Measurements from ENCODE around the gene AOC3.

DNA sequence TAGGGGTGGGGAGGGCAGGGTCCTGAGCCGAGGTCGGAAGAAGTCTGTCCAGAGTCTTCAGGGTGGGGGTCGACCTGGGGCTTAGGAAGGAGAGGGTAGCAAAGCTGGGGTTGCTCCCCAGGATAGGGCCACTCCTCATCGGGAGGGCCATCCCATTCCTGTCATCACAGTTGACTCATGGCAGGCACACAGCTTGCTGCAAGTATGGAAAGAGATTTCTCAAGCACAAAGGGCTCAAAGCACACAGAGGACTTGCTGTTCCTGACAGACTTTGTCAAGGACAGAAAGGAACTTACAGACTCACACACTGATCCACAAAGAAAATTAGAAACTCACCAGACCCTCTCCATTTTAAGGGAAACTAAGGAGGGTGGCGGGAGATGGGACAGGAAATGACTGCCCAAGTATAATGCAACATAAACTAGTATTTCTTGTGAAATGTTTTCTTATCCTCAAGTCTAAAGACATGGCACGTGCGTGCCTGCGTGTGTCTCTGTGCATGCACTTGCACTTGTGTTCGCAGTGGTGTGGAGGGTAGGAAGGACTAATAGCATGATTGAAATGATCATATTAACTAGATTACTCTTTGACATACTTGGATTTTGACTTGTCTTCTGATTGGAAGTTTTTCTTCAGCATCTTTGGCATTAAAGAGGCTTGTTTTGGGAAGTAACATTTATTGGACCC lies 4.3 kb upstream of the AOC3 start:
- TF ChIP-seq, protein P1, sequence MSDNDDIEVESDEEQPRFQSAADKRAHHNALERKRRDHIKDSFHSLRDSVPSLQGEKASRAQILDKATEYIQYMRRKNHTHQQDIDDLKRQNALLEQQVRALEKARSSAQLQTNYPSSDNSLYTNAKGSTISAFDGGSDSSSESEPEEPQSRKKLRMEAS (IDR thresholded peaks at IDR 0.05; ENCODE audit: insufficient read depth, insufficient read length) = no peak
- TF ChIP-seq, protein P2, sequence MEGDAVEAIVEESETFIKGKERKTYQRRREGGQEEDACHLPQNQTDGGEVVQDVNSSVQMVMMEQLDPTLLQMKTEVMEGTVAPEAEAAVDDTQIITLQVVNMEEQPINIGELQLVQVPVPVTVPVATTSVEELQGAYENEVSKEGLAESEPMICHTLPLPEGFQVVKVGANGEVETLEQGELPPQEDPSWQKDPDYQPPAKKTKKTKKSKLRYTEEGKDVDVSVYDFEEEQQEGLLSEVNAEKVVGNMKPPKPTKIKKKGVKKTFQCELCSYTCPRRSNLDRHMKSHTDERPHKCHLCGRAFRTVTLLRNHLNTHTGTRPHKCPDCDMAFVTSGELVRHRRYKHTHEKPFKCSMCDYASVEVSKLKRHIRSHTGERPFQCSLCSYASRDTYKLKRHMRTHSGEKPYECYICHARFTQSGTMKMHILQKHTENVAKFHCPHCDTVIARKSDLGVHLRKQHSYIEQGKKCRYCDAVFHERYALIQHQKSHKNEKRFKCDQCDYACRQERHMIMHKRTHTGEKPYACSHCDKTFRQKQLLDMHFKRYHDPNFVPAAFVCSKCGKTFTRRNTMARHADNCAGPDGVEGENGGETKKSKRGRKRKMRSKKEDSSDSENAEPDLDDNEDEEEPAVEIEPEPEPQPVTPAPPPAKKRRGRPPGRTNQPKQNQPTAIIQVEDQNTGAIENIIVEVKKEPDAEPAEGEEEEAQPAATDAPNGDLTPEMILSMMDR (IDR thresholded peaks at IDR 0.05; ENCODE audit: extremely low read depth in 1 of 2, insufficient read depth in 1 of 2, low read depth in 1 of 2, low read length in 2 of 2) = no peak
- no peak for TF ChIP-seq POLR2AphosphoS5 (IDR thresholded peaks at IDR 0.05; ENCODE audit: insufficient read depth, low read depth, low read length)
- no peak for TF ChIP-seq EZH2 (IDR thresholded peaks at IDR 0.05; ENCODE audit: borderline replicate concordance, low read depth, low read length, severe bottlenecking)

Data from endothelial cell of umbilical vein (primary cell).